ENCODE data around the gene TENM3.
"Not testable (repeated sequence)": the region's sequence is repeated elsewhere in the genome, so short reads cannot be mapped to it uniquely, and the experiment has no call there.

Gene TENM3

DNA sequence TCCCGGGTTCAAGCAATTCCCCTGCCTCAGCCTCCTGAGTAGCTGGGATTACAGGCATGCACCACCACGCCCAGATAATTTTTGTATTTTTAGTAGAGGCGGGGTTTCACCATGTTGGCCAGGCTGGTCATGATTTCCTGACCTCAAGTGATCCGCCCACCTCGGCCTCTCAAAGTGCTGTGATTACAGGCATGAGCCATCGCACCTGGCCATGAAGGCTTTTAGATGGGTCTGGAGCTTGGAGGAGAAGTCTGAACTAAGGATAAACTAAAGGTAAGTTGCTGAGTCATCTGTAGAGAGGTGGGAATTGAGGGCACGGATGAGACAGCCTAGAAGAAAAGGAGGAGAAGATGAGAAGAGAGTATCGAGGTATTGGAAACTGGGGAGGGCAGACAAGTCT lies at the start of gene TENM3:
Gene TENM3, plus strand, starts transcription at position 199 of the 400 bp plus-strand sequence. CDS start 80,619 bp downstream, outside the sequence.
- DNase-seq = not testable (repeated sequence)

DNA sequence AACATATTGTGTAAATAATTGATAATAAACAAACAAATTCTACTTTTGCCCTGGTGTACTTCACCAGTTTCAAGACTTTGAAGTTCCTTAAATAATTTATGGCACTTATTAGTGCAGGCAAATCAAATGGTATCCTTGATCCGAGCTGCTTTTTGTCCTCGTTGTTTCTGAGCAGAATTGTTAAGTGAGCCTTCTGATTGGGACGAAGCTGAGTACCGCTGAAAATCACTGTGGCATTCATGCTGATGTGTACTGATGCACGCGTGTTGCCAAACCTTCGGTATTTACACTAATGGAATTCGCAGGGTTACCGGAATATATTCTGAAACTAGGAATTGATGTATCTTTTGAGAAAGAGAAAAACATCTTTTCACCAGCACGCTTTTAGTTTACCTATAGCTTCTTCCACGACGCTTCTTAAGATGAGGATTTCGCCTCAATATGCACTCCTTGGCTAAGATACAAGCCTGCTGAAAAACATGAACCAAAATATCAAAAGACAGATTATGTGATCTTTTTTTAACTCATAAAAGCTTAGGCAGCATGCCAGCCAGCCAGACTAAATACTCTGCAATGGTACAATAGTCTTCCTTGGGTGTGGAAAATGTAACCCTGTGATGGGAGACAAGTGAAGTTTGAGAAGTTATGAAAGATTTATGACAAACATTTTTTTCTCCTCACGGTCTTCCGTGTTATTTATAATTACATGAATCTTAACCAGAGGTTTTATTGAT lies 48.9 kb upstream of the TENM3 start:
- no peak for DNase-seq

DNA sequence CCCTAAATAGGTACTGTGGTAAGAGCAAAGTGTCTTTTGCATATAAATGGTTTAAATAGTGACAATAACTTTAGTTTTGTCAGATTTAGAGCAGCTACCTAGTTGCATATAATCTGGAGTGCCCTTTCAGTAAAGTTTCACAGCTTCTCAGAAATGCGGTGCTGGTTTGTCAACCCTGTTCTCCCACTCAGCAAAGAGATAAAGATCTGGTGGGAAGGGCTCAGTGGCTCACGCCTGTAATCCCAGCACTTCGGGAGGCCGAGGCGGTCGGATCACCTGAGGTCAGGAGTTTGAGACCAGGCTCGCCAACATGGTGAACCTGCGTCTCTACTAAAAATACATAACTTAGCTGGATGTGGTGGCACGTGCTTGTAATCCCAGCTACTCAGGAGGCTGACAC lies 45.6 kb upstream of the TENM3 start:
- DNase-seq = no peak

DNA sequence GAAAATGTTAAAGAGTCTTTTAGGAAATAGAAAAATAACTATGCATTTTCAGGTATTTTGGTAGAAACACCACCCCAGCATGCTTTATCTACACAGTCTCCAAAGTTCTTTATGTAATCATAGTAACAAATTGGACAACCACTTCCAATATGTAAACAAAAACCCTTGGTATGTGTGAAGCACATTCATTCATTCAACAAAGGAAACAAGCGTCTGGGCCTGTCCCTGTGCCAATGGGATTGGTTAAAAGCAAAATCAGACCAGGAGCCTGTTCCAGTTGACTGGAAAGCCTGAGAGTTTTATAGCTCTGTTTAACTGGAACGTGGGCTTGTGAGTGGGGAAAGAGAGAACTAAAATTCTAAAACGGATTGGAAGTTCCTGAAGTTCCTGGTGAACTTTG lies 41.3 kb upstream of the TENM3 start:
- no peak for DNase-seq

DNA sequence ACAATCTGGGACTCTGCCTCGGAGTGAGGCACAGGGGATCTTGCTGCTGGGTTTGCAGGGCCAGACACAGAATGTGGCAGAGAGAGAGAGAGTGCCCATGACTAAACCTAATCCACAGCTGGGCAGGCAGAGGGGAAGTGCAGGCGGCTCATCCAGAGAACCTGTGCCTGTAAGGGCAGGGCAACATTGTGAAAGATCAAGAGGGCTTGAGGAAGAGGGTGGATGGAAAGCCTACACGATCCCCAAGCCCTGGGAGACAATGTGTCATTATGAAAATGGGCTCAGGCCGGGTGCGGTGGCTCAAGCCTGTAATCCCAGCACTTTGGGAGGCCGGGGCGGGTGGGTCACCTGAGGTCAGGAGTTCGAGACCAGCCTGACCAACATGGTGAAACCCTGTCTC lies 40.6 kb upstream of the TENM3 start:
- no peak for DNase-seq

DNA sequence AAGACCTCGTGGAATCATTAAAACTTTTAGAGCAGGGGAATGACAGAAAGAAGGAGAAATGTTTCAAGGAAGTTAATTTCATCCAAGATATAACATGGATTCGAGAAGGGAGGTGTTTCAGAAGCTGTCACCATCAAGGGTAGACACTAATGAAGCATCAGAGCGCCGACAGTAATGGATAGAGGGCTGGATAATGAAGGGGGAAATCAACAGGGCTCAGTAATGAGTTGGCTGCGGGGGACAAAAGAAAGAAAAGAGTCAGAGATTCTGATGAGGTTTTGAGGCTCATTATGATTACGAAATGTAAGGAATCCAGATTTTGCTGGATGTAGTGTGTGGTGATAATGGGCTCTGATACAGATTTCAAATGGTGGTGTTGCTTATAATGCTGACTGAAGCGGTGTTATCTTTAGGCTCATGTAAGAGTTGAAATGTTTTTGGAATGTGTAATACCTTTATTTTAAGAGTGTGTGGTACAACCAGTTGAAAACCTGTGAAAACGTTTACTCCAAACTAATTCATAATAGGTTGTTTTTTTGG lies 39.3 kb upstream of the TENM3 start:
- no peak for DNase-seq

DNA sequence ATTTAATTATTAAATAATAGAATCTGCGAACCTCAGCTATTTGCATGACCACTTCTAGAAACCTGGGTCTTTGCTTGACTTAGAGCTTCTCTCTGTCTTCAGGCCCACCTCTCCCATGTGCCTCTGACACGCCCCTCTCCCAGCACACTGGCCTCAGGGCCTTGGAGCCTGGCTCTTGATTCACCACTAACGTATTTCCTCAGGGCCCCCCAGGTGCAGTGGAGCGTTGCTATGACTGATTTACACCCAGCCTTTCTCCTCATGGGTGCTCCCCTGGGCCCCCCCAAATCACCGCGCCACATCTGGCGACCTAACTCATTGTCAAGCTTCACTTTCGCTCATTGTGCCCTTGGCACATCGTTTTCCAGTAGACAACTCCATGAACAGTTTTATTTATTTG lies 37.9 kb upstream of the TENM3 start:
- no peak for DNase-seq

DNA sequence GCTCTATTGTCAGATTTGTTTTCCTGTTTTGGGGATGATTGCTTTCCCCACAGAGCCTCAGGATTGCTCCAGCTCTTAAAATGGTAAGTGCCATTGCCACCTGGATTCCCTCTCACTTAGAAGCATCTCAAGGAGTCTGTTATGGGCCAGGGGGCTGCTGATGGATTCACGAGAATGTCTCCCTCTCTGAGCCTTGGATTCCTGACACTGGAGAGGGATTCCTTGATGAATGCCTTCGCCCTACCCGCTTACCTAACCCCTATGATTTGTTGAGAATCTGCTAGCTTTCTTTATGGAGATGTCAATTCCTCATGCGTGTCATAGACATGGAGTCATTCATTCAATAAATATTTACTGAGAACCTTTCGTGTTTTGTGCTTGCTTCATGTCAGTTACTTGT lies 36.9 kb upstream of the TENM3 start:
- DNase-seq = no peak

DNA sequence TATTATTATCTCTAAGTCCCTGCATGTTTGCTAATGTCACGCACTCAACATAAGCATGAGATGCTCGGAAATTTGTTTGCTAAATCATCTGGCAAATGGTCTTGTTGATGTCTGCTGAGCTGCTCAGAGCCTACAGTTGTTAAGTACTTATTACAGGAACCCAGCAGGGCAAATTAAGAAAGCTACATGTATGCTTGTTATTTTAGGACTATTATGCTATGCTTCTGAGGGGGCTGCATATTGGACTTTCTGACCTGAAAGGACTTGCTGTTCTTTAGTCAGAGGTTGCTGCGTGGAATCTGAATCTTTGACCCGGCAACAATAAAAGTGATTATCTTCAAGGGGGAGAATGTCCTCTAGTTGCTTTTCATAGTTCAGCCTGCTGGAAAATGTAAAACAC lies 36.3 kb upstream of the TENM3 start:
- DNase-seq = no peak

DNA sequence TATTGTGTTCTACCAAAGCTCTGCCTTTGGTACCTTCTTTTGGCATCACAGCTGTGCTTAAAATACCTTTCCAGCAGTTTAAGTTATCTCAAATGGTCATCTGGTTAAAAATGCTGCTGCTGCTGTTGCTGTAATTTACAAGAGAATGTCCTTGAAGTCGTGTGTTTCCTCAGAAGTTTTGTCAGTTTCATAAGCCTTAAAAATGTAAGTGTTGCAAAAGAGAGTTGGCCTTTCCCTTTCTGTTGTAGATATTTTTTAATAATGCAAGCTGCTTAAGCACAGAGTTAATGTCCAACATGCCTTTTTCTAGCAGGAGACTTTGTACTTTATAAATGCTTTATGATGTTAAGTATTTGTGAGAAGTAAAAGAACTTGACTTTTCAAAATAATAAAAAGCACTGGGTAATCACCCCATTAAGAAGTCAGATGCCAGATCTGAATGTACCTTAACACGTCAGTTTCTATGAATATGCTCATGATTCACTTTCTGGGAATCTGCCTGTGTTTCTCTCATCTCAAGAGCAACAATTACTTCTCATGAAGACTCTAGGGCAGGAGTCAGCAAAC lies 35.3 kb upstream of the TENM3 start:
- no peak for DNase-seq

DNA sequence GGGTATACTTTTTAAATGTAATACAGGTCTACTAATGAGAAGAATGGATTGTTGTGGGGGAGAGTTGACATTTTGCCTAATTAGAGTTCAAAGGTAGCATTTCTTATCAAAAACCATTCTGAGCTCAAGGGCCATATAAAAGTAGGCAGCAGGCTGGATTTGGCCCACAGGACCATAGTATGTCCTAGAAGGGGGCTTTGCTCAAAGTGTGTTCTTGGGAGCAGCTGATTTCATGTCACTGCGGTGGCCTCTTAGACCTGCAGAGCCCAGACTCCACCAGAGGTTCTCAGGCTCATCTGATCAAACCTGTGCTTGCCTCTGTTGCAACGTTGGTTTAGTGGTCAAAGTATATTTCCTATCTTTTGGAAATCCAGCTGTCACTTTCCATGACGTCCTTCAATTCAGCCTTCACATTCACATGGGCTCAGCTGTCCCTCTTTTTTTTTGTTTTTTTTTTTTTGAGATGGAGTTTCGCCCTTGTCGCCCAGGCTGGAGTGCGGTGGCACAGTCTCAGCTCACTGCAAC lies 34.6 kb upstream of the TENM3 start:
- no peak for DNase-seq

DNA sequence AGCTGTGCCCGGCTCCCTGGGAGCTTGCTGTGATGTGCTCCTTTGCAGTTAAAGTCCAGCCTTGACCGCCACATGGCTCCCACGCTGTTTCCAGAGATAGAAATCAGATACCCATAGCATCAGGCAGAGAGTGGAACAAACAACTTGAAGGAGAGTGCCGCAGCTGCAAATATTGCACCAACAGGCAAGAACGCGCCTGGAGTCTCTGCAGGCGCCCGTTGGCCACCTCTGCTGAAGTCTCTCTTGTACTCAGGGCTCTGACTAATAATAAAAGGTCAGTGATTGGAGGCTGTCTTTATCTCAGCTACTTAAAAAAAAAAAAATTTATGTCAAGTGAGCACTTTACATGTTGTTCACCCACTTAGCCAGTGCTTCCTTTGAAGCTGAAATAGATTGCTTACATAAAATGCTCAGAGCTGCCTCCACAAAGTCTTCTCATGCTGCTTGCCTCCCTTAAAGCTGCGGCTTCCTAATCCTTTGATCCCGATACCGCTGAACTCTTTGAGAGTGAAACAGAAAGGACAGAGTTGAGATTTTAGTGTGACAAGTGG lies 30.9 kb upstream of the TENM3 start:
- DNase-seq = no peak

DNA sequence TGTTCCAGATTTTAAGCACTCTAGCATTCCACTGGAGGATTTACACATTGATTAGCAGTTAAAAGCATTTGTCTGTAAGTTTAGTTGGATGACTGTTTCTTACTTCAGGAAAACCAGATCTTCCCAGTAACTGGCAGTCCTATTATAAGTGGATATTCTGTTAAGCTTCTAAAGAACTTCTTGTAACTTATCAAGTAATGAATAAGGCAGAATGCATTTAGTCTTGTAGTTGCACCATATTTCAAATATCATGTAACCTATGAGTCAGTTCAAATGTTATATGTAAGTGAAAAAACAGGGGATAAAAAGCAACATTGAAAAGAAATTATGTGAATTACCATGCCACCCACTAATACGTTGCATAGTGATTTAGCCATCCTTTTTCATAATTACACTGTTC lies 30.2 kb upstream of the TENM3 start:
- no peak for DNase-seq

DNA sequence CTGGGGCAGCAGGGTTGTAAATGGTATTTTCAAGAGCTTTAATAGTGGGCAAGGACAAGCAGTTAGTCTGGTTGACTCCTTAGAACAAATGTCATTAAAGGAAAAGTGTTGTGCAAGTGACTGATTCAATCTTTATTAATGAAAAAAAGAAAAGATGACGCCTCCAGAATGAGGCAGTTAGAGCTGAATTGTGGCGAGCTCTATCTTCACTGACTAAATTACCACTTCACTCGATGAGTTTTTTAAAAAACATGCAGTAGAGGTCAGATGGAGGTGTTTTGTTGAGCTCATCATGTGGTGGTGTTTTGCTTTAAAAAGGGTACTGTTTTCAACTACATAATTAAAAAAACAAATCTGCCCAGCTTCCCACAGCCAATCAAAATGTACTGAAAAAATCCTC lies 28.1 kb upstream of the TENM3 start:
- DNase-seq = no peak

DNA sequence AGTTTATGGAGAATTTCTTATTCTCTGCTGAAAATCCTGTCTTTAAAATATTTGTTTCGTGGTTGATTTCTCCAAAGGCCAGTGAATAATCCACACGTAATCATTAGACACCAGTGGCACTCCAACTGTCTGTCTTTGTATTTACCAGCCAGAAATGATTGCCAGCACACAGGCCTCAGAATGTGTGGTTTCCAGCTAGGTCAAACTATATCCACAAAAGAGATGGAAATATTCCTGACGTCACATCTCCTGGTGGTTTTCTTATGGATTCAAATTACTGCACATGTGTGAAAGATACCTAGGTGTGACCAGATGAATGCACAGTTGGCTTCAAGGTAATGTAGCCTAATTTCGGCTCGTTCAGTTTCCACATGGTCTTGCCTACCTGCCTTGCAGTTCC lies 27.2 kb upstream of the TENM3 start:
- no peak for DNase-seq

DNA sequence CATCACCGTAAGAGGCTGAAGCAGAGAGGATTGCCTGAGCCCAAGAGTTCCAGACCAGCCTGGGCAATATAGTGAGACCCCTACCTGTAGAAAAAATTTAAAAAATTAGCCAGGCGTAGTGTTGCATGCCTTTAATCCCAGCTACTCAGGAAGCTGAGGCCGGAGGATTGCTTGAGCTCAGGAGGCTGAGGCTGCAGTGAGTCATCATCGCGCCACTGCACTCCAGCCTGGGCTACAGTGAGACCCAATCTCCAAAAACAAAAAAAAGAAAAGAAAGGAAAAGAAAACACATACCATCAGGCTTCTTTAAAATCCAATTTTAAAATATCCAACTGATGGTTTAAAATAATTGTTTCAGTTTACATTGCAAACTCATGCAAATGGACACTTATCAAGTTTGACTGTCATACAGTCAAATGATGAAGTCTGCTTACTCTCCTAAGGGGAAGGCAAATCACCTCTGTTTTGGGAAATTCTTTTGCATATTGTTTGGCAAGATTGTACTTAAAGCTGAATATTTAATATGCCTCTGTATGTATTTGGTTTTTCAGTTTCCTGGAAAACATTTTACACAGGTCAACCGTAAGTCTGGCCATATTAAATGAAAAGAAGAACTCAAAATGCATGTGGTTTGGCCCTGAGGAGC lies 23.7 kb upstream of the TENM3 start:
- no peak for DNase-seq

DNA sequence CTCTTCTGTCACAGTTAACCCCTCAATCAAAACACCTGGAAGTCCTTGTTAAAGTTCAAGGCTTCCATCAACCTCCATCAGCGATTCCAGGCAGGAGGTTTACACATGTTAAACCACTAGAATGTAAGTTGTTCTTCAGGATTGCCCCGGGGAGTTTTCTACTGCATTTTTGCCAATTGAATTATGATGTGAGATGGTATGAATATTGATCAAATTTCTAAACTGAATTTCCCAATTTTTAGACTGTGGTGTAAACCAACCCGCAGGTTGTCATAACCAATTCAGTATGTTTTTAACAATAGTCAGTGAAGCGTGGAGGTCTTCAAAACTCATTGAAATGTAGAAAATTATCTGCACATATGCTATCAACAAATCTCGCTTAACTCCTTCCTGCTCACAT lies 21.2 kb upstream of the TENM3 start:
- no peak for DNase-seq

DNA sequence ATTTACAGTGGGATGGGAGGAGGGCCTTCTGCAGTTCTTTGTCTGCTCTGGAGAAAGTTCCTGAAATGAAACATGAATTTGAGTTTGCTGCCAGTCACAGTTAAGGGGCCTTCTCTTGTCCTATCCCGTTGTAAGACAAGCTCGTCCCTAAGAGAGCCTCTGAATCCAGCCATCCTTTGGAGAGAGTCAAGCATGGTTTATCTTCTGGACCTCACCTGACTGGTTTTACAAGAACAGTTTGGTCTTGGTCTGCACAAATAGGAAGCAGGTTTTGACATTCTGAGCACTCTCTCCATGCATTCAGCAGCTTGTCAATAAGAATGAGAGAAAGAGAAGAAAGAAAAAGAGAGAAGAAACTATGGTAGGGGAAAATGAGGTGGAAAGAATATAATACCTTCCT lies 20.4 kb upstream of the TENM3 start:
- no peak for DNase-seq

DNA sequence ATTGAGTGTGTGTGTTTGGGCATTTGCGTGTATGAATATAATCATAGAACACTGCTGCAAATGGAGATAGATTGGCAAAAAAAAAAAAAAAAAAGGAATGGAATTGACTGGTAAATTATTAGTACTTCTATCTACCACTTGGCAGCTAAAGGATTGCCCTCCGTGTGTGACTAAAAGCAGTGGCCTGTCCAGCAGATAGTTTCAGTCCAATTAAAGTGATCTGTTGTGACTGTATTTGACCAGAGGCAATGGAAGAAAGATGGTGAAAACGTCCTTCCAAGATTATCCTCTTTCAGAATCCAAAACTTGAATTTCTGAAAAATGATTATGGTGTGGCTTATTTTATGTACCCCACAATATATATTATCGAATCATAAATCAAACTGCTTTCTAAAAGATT lies 19.5 kb upstream of the TENM3 start:
- no peak for DNase-seq

DNA sequence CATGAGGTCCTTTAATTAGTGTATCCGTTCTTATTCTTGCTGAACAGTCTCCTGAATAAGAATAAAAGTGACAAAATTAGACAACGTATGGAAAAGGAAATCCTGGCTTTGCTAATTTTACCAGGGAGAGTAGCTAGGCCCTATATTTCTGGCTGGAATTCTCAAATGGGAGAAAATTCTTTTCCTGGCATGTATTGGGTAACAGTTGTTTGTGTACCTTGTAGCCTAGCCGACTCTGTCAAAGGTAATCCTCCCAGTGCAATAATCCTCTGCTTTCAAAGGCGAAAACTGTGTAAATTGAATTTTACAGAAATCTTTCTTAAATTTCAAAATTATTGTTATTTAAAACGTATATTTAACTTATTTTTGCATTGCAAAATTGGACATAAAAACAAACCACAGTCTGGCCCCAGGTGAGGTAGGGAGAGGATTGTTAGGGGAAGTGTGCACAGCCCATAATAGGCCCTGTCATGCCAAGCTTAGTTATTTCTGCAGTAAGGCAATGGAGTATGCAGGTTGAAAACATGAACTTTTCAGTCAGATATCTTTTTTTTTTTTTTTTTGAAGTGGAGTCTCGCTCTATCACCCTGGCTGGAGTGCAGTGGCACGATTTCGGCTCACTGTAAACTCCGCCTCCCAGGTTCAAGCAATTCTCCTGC lies 18.9 kb upstream of the TENM3 start:
- no peak for DNase-seq

DNA sequence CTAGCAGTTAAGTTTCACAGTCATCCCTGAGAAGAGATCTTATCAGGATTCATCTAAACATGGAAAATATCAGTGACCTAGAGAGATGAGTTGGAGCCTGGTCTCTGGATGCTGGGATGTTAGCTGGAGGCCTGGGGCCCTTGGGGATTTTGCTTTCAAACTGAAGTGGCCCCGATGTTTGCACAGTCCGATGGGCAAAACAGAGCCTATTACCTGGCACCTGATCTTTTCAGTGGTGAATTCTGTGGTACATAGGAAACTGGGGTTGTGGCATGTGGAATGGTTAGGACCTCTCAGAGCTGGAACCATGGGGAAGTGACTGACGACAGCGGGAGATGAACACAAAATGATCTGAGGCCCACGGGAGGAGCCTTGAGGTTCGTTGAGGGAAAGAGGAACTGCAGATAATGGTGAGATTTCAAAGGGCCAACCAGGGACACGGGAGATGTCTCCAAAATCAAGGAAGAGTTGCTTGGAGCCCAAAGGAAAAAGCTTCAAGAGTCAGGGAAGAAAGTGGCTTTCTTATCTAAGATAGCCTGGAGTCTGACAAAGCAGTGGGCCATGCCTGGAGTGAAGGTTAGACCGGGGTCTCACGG lies 17.8 kb upstream of the TENM3 start:
- DNase-seq = no peak

DNA sequence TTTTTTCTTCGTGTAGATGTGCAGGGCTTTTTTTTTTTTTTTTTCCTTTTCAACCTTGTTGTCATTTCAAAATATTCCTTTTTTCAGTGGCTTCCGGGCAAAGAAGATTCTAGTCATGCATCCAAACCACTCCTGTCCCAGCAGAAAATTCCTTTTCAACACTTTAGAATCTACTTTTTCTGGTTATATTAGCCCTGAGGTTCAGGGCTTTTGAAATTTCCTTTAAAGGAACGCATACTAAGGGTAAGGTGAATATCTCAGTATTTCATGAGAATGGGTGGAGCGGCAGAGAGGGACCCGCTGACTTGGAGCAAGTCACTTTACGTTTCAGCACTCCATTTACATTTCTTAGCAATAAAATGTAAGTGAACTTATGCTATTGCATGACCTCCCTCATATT lies 15.6 kb upstream of the TENM3 start:
- no peak for DNase-seq
